ENCODE results near the gene CRHR2.

Gene CRHR2

DNA sequence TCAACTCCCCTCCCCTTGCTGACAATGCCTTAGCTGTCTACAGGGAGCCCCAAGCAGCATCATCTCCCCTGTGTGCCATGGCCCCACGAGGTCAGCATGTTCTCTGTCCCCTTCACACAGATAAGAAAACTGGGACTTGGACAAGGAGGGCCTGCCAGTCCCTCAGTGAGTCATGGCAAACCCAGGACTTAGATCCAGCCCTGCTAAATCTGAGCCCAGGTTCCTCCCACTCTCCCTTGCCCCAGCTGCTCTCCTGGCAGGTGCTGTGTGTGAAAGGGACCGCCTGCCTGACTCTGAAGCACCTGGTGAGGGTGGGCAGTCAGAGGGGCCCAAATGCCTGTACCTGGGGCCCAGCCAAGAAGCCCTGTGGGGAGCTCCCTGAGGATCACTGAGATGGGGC lies 7.4 kb downstream of the CRHR2 start:
- DNase-seq: peak; percentile 88

GRCh38 chr7:30674420-30674819 lies 7.8 kb downstream of the CRHR2 start:
- peak; percentile 65 for DNase-seq

GRCh38 chr7:30671793-30672465 lies 10.3 kb downstream of the CRHR2 start:
- no peak for DNase-seq

GRCh38 chr7:30668102-30668501 lies 14.2 kb downstream of the CRHR2 start:
- DNase-seq: no peak

DNA sequence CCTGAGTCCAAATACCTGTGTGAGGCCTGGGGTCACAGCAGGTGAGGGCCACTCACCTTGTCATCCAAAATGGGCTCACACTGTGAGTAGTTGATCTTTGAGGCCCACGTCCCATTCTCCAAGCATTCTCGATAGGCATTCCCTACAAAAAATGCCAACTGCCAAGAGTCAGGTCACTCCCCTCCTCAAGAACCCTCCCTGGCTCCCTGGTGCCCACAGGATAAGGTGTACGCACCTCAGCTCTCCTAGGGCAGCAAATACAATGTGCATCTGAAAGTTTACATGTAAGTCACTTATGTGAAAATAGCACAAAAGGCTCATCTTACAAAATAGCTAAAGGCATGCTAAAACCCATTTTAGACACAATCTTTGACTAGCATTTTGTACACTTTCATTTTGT lies 15.1 kb downstream of the CRHR2 start:
- DNase-seq: no peak

DNA sequence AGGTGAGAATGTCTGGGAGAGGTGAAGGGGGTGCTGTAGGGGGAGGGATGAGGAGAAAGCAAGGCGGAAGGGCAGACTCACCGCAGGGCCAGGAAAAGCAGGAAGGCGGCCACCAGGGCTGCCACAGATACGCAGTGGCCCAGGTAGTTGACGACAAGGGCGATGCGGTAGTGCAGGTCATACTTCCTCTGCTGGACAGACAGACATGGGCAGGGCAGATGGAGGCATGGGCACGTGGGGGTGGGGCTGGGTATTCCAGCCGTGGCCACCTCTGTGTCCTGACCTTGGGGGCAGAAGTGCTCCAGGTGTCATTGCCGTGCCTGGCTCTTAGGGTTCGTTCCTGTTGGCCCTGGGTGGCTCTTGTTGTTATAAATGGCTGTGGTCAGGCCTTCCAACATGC lies 16.8 kb downstream of the CRHR2 start:
- DNase-seq: no peak

DNA sequence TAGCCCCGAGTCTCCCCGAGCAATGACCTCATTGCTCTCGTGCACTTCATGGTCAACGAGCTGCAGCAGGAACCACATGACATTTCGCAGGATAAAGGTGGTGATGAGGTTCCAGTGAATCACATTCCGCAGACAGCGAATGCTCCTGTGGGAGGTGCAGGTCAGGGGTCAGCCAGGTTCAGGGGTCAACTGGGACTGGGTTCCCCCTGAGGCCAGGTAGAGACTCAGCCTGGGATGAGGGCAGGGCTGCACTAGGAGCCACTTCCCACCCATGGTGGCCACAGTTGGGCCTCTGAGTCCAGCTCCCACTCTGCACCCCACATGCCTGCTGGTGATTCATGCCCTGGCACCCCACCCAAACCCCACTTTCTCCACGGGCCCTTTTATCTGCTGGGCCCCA lies 17.2 kb downstream of the CRHR2 start:
- no peak for DNase-seq

DNA sequence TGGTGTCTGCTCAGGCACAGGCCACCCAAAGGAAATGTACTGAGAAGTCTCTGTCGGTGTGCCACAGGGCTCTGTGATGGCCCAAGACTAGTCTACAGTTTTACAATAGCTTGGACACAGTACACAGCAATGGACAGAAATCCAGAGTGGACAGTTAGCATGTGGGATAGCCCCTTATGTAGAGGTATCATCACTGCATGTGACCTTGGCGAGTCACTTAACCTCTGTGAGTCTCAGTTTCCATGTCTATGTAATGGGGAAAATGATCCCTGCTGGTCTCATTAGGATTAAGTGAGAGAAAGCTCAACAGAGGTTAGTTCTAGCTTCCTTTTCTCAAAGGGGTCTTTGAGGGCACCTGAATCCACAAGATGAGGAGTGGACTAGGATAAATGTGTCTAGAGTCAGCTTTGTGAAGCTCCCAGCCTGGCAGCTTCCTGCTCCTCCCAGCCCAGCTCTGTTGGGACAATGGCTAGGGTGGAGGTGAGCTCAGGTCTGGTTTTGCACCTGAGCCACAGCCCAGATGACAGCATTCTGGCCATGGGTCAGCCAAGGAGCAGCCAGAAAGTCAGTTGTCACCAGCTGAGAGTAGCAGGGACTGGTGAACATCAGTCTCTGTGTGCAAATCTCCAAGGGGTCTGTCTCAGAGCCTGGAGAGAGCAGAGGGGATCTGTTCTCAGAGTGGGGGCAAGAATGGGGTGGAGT lies 17.9 kb downstream of the CRHR2 start:
- no peak for DNase-seq

GRCh38 chr7:30663414-30663813 lies 18.8 kb downstream of the CRHR2 start:
- DNase-seq: no peak

GRCh38 chr7:30662431-30662939 lies 19.8 kb downstream of the CRHR2 start:
- no peak for DNase-seq

- DNase-seq: no peak
Observed at GRCh38 chr7:30661926-30662325, 20.3 kb downstream of the CRHR2 start.

- peak; percentile 99 for DNase-seq
Observed at GRCh38 chr7:30660331-30661255, 21.7 kb downstream of the CRHR2 start.

DNA sequence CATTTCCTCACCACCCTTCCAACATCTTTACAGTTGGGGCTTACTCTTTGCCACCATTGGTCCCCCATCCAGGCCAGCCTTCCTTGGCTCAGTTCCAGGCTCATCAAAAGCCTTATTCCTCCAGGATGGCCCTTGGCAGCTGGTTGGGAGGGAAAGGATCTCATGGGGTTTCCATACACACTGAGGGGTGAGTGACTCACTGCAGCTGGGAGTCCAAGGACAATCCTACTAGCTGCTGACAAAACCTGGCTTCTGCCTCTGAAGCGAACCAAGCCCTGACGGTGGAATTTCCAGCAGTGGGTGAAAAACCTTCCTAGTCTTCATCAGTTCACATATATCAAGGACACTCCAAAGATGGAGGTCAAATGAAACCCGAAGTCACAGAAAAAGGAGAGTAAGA lies 22.9 kb downstream of the CRHR2 start:
- peak; percentile 99 for DNase-seq

DNA sequence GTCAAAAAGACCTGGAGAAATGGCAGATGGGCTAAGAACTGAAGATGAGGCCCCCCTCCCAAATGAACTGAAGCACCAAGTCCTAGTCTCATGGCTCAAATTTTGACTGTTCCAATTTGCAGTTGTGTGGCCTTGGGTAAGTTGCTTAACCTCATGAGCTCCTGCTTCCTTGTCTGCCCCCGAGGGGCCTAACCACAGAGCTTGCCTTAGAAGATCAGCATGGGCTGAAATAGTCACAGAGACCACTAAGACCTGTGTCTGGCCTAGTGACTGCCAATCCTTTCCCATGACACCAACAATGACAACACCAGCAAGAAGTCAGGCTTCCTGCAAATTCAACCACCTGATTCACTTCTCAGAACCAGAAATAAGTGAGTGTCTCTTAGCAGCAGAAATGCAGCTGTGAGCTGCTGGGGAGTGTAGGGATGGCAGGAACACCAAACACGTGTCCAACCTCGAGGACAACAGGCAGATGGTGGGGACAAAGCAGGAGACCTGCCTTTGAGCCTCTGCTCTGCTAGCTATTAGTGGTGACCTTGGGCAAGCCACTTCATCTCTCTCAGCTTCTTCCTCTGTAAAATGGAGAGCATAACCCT lies 23.7 kb downstream of the CRHR2 start:
- no peak for DNase-seq

- no peak for DNase-seq
Observed at GRCh38 chr7:30657131-30657530, 25.1 kb downstream of the CRHR2 start.

DNA sequence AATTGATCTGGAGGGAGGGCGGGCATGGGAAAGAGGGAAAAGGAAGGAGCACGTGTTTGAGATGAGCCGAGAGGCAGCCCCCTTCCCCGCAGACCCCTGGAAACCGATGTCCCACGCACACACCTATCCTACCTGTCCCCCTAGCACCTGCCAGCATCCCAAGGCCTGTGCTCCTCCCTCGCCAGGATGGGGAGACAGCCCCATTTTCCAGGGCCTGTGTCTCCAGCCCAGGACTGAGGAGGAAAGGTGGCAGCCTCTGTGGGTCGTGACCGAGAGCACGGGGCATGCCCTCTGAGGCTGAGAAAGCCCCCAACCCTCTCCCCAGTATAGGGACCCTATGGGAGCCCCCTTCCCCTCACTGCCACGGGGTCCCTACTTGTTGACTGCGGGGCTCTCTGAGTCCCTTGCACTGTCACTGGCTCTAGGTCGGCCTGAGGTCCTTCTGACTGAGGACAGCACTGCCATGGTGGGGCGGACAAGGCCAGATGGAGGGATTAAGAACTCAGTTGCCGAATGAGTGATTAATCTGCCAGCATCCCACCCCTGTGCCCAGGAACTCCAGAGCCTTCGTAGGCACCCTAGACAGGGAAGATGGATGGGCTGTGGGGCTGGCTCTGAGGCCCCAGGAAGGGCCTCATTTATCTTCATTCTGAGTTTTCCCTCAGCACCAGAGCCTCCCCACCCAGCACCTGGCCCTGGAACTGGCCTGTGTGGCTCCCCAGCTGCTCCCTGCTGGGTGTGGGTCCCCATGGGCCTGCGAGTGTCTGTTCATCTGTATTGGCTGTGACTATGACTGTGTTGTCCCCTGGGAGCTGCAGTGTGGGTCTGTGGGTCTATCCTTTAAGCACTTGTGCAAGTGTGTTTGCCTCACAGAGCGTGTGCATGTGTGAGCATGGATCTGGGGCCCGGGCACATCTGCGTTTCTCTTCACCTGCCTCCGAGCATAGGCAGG lies 26.0 kb downstream of the CRHR2 start:
- DNase-seq: peak; percentile 38

DNA sequence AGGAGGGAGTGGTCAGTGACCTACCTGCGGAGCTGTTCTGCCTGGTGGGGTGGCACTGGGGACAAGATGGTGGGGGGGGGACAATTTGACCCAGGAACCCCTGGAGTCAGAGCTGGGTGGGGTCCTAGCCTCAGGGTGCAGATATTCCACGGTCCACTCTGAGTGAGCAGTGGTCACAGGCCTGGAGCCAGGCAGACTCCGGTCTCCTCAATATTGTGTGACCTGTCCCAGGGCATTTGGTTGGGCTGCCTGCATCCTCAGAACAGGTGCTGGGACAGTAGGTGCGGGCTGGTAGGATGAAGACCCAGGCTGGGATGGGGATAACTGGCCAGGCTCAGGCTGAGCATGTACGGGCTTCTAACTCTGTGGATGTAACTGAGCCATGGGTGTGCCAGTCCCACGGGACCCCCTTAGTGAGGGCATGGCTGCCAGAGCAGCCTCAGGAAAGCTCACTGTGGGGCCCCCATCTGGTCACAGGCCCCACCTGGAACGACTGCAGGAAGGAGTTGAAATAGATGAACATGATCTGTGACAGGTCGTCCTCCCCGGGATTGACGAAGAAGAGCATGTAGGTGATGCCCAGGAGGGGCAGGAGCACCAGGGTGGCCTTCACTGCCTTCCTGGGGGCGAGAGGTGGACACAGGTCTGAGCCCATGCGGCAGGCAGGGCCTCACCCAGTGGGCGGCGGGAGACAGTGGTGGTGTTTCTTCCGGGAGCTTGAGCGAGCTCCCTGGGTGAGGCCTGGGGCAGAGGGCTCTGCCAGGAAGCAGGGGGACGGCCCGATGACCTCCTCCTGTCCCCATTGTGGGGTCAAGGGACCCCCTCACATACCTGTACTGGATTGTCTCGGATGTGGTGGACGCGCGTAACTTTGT lies 26.9 kb downstream of the CRHR2 start:
- no peak for DNase-seq

DNA sequence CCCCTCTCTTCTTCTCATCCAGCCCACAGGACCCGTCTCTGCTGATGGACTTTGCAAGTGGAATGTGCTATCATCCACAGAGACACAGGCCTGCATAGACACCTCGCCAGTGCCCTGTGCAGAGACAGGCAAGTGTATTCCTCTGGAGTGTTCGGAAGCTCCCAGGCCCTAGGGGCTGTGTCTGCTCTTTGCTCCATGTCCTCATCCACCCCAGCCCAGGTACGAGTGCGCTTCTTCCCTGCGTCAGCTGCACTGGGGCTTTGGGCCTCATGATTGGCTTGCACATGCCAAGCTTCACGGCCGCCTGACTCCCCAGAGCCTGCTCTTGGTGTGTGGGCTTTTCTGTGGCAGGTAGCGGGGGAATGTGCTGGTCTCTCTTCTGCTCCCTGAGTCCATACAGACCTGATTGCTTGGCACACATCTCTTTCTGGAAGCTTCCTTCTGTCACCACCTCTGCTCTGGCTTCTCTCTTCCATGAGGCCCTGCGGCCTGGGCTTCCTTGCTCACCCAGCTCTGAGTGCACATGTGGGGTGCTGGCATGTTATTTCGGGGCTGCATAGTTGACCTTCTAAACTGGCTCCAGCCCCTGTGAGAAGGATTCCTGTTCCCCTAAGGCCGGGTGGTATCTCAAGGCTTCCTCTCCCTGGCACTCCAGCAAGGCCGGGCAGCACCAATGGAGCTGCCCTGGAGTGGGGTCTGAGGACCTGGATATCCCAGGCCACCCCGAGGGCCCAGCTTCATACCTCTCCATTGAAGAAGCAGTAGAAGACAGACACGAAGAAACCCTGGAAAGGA lies 27.8 kb downstream of the CRHR2 start:
- no peak for DNase-seq

GRCh38 chr7:30652698-30653641 lies 29.3 kb downstream of the CRHR2 start:
- DNase-seq: no peak

All from NCI-H69 (cell line).